ENCODE measurements around the gene AMN1.
A peak's percentile ranks its signal among the peaks of the same experiment; 100 is the strongest.
"Not testable (repeated sequence)": the region's sequence is repeated elsewhere in the genome, so short reads cannot be mapped to it uniquely, and the experiment has no call there.

The AMN1 gene

DNA sequence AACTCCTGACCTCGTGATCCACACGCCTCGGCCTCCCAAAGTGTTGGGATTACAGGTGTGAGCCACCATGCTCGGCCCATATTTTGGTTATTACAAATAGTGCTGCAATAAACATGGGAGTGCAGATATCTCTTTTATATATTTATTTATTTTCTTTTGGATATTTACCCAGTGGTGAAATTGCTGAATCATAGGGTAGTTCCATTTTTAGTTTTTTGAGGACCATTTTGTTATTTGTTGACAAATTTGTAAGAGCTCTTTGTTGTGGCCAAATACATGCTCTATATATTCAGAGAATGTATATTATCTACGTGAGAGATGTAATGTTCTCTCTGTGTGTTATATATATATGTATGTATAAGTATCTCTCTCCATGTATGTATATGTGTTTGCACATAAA lies 15.9 kb downstream of the AMN1 start:
- H3K4me3 ChIP-seq (replicated peaks; ENCODE audit: low read depth, low read length), result no peak overlapping the region
- TF ChIP-seq, protein P1, sequence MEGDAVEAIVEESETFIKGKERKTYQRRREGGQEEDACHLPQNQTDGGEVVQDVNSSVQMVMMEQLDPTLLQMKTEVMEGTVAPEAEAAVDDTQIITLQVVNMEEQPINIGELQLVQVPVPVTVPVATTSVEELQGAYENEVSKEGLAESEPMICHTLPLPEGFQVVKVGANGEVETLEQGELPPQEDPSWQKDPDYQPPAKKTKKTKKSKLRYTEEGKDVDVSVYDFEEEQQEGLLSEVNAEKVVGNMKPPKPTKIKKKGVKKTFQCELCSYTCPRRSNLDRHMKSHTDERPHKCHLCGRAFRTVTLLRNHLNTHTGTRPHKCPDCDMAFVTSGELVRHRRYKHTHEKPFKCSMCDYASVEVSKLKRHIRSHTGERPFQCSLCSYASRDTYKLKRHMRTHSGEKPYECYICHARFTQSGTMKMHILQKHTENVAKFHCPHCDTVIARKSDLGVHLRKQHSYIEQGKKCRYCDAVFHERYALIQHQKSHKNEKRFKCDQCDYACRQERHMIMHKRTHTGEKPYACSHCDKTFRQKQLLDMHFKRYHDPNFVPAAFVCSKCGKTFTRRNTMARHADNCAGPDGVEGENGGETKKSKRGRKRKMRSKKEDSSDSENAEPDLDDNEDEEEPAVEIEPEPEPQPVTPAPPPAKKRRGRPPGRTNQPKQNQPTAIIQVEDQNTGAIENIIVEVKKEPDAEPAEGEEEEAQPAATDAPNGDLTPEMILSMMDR (IDR thresholded peaks at IDR 0.05; ENCODE audit: low read depth, low read length, missing control alignments), result no peak
- DNase-seq (ENCODE audit: extremely low read depth, low read depth), result no peak

DNA sequence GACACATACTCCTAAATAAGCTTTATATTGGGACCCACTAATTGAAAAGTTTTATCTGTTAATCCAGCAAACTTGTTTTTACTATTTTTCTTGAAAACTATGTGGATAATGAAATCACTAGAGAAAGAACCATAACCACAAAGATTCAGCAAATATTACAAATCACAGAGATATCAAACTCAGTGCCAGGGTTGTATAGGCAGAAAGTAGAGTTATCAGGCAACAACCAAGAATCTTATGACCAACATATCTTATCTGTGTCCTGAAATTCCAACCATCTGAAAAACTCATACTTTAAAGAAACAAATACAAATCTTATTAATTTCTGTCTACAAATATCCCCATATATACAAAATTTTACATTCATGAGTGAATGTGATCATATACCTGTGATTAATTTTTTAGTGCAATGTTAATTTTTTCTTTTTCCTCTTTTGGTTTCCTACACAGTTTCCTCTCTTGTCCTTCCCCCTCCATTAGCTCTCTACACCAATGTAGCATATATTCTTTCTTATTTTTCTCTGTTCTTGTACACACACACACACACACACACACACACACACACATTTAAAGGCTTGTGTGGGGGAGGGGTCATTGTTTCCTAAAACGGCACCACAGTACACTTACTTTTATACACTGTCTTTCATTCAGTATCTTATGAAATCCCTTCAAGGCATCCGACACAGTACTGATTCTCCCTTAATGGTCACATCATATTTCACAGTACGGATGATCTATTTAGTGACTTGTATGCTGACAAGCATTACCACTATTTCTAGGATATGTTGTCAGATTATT lies 18.6 kb downstream of the AMN1 start:
- no peak for DNase-seq (ENCODE audit: extremely low read depth, low read depth)
- no peak overlapping the region for H3K4me3 ChIP-seq (replicated peaks; ENCODE audit: low read depth, low read length)
- TF ChIP-seq, protein P1 (IDR thresholded peaks at IDR 0.05; ENCODE audit: low read depth, low read length, missing control alignments), result no peak

DNA sequence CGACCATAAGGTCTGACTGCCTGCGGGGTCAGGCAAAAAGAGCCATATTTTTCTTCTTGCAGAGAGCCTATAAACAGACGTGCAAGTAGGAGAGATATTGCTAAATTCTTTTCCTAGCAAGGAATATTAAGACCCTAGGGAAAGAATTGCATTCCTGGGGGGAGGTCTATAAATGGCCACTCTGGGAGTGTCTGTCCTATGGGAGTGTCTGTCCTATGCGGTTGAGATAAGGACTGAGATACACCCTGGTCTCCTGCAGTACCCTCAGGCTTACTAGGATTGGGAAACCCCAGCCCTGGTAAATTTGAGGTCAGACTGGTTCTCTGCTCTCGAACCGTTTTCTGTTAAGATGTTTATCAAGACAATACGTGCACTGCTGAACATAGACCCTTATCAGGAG lies 20.7 kb downstream of the AMN1 start:
- H3K4me3 ChIP-seq (replicated peaks; ENCODE audit: low read depth, low read length); DNase-seq (ENCODE audit: extremely low read depth, low read depth): not testable (repeated sequence)

DNA sequence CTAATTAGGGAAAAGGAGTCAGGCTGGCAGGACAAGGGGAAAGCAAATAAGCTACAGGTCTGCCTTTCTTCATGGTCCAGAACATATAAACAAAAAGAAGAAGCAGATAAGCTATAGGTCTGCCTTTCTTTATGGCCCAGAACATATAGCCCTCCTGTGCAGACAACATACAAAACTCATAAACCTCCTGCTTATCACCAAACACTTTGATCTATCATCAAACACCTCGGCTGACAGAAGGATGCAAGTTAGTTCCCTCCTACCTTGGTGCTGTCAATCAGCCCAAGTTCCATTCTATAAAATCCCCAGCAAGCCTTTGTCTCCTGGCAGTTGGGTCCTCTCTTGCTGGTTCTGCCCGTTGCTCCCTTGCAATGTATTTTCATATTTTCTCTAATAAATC lies 23.2 kb downstream of the AMN1 start:
- H3K4me3 ChIP-seq (replicated peaks; ENCODE audit: low read depth, low read length), result no peak overlapping the region
- TF ChIP-seq, protein P1 (IDR thresholded peaks at IDR 0.05; ENCODE audit: low read depth, low read length, missing control alignments), result no peak
- DNase-seq (ENCODE audit: extremely low read depth, low read depth), result no peak

DNA sequence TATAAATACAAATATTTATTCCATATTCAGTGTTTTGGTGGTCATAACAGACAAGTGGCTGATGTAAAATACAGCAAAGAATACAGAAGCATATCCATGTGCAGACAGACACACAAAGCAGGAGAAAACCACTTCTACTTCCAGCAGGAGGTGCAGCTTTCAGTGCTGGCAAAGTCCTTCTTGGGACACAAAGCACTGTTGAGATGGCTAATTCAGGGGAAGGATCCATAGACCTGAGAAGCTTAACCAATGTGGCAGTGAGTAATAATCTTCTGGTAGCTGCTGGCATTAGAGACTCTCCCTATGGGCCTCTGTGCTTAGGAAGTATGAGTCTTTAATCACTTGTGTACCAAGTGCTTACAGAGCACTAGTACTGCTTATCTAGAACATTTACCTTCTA lies 26.8 kb downstream of the AMN1 start:
- DNase-seq (ENCODE audit: extremely low read depth, low read depth), result peak; percentile 10
- TF ChIP-seq, protein P1 (IDR thresholded peaks at IDR 0.05; ENCODE audit: low read depth, low read length, missing control alignments), result no peak
- H3K4me3 ChIP-seq (replicated peaks; ENCODE audit: low read depth, low read length), result no peak overlapping the region

DNA sequence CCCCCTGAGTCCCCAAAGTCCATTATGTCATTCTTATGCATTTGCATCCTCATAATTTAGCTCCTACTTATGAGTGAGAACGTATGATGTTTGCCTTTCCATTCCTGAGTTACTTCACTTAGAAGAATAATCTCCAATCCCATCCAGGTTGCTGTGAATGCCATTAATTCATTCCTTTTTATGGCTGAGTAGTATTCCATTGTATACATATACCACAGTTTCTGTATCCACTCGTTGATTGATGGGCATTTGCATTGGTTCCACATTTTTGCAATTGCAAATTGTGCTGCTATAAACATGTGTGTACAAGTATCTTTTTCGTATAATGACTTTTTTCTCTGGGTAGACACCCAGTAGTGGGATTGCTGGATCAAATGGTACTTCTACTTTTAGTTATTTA lies 38.9 kb downstream of the AMN1 start:
- H3K4me3 ChIP-seq (replicated peaks; ENCODE audit: low read depth, low read length); DNase-seq (ENCODE audit: extremely low read depth, low read depth): not testable (repeated sequence)

DNA sequence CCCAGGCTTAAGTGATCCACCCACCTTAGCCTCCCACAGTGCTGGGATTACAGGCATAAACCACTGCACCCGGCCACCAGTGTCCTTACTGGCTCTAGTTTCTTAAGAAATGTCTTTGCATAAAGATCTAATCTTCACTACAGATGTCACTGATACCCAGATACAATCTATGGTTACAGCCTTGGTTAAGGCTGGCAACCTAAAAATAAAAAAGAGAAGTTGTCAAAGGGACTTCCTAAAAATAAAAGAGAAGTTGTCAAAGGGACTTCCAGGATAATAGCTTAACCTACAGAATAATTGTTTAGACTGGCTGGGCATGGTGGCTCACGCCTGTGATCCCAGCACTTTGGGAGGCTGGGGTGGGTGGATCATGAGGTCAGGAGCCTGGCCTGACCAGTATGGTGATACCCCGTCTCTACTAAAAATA lies 41.7 kb downstream of the AMN1 start:
- DNase-seq (ENCODE audit: extremely low read depth, low read depth), result no peak
- no peak overlapping the region for H3K4me3 ChIP-seq (replicated peaks; ENCODE audit: low read depth, low read length)
- TF ChIP-seq, protein P1 (IDR thresholded peaks at IDR 0.05; ENCODE audit: low read depth, low read length, missing control alignments), result no peak

DNA sequence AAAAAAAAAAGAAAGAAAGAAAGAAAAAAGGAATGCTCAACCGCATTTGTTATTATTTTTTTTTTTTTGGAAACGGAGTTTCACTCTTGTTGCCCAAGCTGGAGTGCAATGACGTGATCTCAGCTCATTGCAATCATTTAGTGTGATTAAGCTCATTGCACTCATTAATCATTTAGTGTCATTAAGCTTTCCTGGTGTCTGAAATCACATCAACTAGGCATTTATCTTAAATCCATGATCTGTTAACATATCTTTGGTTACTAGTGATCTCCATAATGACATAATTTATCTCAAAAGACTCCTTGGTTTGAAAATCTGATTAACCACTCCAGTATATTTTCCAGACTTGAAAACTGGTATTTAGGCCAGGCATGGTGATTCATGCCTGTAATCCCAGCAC lies 43.0 kb downstream of the AMN1 start:
- TF ChIP-seq, protein P1 (IDR thresholded peaks at IDR 0.05; ENCODE audit: low read depth, low read length, missing control alignments), result no peak
- DNase-seq (ENCODE audit: extremely low read depth, low read depth), result no peak
- H3K4me3 ChIP-seq (replicated peaks; ENCODE audit: low read depth, low read length), result no peak overlapping the region
